Natural killer cell (primary cell): ENCODE results near the gene GAREM1. TPM values are rescaled to one million over a fixed set of nuclear protein-coding genes. Genes with fewer than 3 reads are reported as not detected.
"Not testable (repeated sequence)": the region's sequence is repeated elsewhere in the genome, so short reads cannot be mapped to it uniquely, and the experiment has no call there.

Experiments
- ATAC-seq, 3 donors: fragments of 150-1000 bp in 2 of 3; fragments of 200-7000 bp in 1 of 3; cut with Tn5 transposase; 1 replicate in 1 of 3; 2 replicates in 2 of 3; pipeline ENCODE4 v1.10.0; 2021; ENCODE audit warnings: mild to moderate bottlenecking in 2 of 3, moderate library complexity in 2 of 3
- DNase-seq, 2 donors: peaks; one replicate each; pipeline versions ENCODE4 v3.0.0 to v3.0.0-alpha.2; 2013 to 2021; ENCODE audit warnings: mixed read lengths in 1 of 2
- H3K27ac ChIP-seq: one replicate; pipeline ENCODE4 v1.5.1; 2013; ENCODE audit warnings: mild to moderate bottlenecking, low read length
- H3K27me3 ChIP-seq: one replicate; pipeline ENCODE4 v1.6.1; 2013; ENCODE audit warnings: low read length; ENCODE audit not compliant: control insufficient read depth, insufficient read depth
- H3K36me3 ChIP-seq: one replicate; pipeline ENCODE4 v1.6.1; 2013; ENCODE audit warnings: low read length; ENCODE audit not compliant: control insufficient read depth, insufficient read depth
- H3K4me1 ChIP-seq: one replicate; pipeline ENCODE4 v1.6.1; 2013; ENCODE audit warnings: low read length; ENCODE audit not compliant: control insufficient read depth, insufficient read depth
- H3K4me3 ChIP-seq: one replicate; pipeline ENCODE4 v1.5.1; 2013; ENCODE audit warnings: low read length
- H3K9me3 ChIP-seq: one replicate; pipeline ENCODE4 v1.6.1; 2013; ENCODE audit warnings: low read length; ENCODE audit not compliant: control insufficient read depth, insufficient read depth
- H3K27ac Mint-ChIP-seq, 2 donors: one replicate each; pipeline ENCODE4 v1.8.0; 2022; ENCODE audit warnings: mild to moderate bottlenecking in 2 of 2, mixed read lengths in 2 of 2, moderate library complexity in 1 of 2
- H3K27me3 Mint-ChIP-seq, 2 donors: one replicate each; pipeline ENCODE4 v1.8.0; 2022; ENCODE audit warnings: low read depth in 2 of 2, mixed read lengths in 2 of 2
- H3K36me3 Mint-ChIP-seq: one replicate; pipeline ENCODE4 v1.8.0; 2022; ENCODE audit warnings: mixed read lengths
- H3K4me1 Mint-ChIP-seq, 2 donors: one replicate each; pipeline ENCODE4 v1.8.0; 2022; ENCODE audit warnings: mixed read lengths in 2 of 2
- H3K4me3 Mint-ChIP-seq: one replicate; pipeline ENCODE4 v1.8.0; 2022; ENCODE audit warnings: mild to moderate bottlenecking, moderate library complexity, mixed read lengths
- H3K9me3 Mint-ChIP-seq, 2 donors: one replicate each; pipeline ENCODE4 v1.8.0; 2022; ENCODE audit warnings: mixed read lengths in 2 of 2
- CTCF ChIP-seq: fragments of 200-600 bp; IDR thresholded peaks from one replicate; pipeline ENCODE4 v1.8.0; 2022; ENCODE audit warnings: antibody characterized with exemption
- WGBS: methylation state at CpG from one replicate; pipeline ENCODE4 v1.1.7; 2013; ENCODE audit warnings: missing lambda C conversion rate; ENCODE audit not compliant: insufficient coverage; 5-methylcytosine and 5-hydroxymethylcytosine counted together
- intact Hi-C: fragments of 100-400 bp; cut with micrococcal nuclease; formaldehyde crosslinking; loops from one replicate; pipeline ENCODE4 v1.14.2; 2022
- total RNA-seq, 4 donors: library from RNA; stranded (reverse); fragments of 120-200 nt in 1 of 4; gene quantifications; one replicate each; pipeline versions ENCODE4 v1.2.3 to v1.2.4, GENCODE V29; 2013 to 2022

GAREM1 gene
- total RNA-seq, 3 donors from 2014 or later (not counting 1 experiment from before 2014, with no cell fraction given): 0.09 TPM; not detected in 2

- no peak for DNase-seq
- no peaks in the 10 kb centered on the region for H3K27me3 ChIP-seq
- H3K36me3 ChIP-seq: no peaks in the 10 kb centered on the region
- intact Hi-C loops: no loop called here
- no peak for ATAC-seq
- H3K9me3 ChIP-seq: no peaks in the 10 kb centered on the region
- Mint-ChIP-seq H3K27me3 (peaks cover 11 to 25% of the 10 kb centered on the region in 2 donors), H3K4me1 (no peaks in the 10 kb centered on the region), H3K27ac (no peak overlapping the region), H3K9me3 (no peaks in the 10 kb centered on the region), H3K4me3 (no peak overlapping the region), H3K36me3 (no peaks in the 10 kb centered on the region)
- H3K4me1 ChIP-seq: no peaks in the 10 kb centered on the region
- no peak for TF ChIP-seq CTCF
- WGBS: 97% methylated on average over 2 of the region's 2 CpGs
- no peak overlapping the region for H3K4me3 ChIP-seq
- H3K27ac ChIP-seq: no peak overlapping the region
These were observed 228.3 kb downstream of the GAREM1 start for GRCh38 chr18:32242395-32242794.

- Mint-ChIP-seq H3K27ac (no peak overlapping the region), H3K36me3 (peaks cover 4% of the 10 kb centered on the region), H3K9me3 (peaks cover 0 to 2% of the 10 kb centered on the region in 2 donors), H3K4me1 (no peaks in the 10 kb centered on the region), H3K27me3 (peaks cover 14 to 17% of the 10 kb centered on the region in 2 donors), H3K4me3 (no peak overlapping the region)
- WGBS: 89% methylated on average over 4 of the region's 5 CpGs
- intact Hi-C loops: no loop called here
- DNase-seq (no peak), ATAC-seq (no peak)
- no peaks in the 10 kb centered on the region for H3K9me3 ChIP-seq
- no peaks in the 10 kb centered on the region for H3K36me3 ChIP-seq
- no peak overlapping the region for H3K27ac ChIP-seq
- H3K4me1 ChIP-seq: no peaks in the 10 kb centered on the region
- no peak for TF ChIP-seq CTCF
- H3K4me3 ChIP-seq: no peak overlapping the region
- no peaks in the 10 kb centered on the region for H3K27me3 ChIP-seq
These were observed 231.9 kb downstream of the GAREM1 start for GRCh38 chr18:32238635-32239268.

GRCh38 chr18:32237049-32237448, 233.6 kb downstream of the GAREM1 start:
- Histone ChIP-seq H3K4me1 (no peaks in the 10 kb centered on the region), H3K4me3 (no peak overlapping the region), H3K9me3 (no peaks in the 10 kb centered on the region), H3K27ac (no peak overlapping the region), H3K36me3 (no peaks in the 10 kb centered on the region), H3K27me3 (no peaks in the 10 kb centered on the region)
- H3K27ac Mint-ChIP-seq: no peak overlapping the region
- peaks cover 0 to 2% of the 10 kb centered on the region in 2 donors for H3K9me3 Mint-ChIP-seq
- H3K27me3 Mint-ChIP-seq: peaks cover 9 to 12% of the 10 kb centered on the region in 2 donors
- ATAC-seq: no peak
- intact Hi-C loops: no loop called here
- no peak for TF ChIP-seq CTCF
- WGBS: 79% methylated on average over 2 of the region's 3 CpGs
- no peak overlapping the region for H3K4me3 Mint-ChIP-seq
- H3K36me3 Mint-ChIP-seq: peaks cover 7% of the 10 kb centered on the region
- no peak for DNase-seq
- H3K4me1 Mint-ChIP-seq: no peaks in the 10 kb centered on the region

- intact Hi-C loops, H3K27me3 ChIP-seq, H3K9me3 ChIP-seq, DNase-seq, H3K36me3 ChIP-seq, H3K36me3 Mint-ChIP-seq, H3K4me3 ChIP-seq, ATAC-seq, H3K4me3 Mint-ChIP-seq, H3K27ac Mint-ChIP-seq, H3K4me1 Mint-ChIP-seq, H3K9me3 Mint-ChIP-seq, H3K4me1 ChIP-seq, H3K27ac ChIP-seq: not testable (repeated sequence)
- H3K27me3 Mint-ChIP-seq: peaks cover 9 to 12% of the 10 kb centered on the region in 2 donors
- WGBS: 96% methylated on average over 15 of the region's 15 CpGs
These were observed 237.3 kb downstream of the GAREM1 start for GRCh38 chr18:32233348-32233747.
